Stimulated activated CD8-positive, alpha-beta memory T cell treated with anti-CD3 and anti-CD28 coated beads, Interleukin-12 subunit alpha, Interleukin-12 subunit beta, amount 100 ng/mL, for 4 hours (primary cell): ENCODE data around the gene CFAP91.

Source experiments
- DNase-seq: peaks from one replicate; pipeline ENCODE4 v3.0.0-alpha.2; 2020; ENCODE audit warnings: low read depth

CFAP91 gene

GRCh38 chr3:119702530-119703527 lies at the start of gene CFAP91:
Gene CFAP91 (plus strand): TSS chr3:119703022. CDS start chr3:119703099, 77 bp downstream.
- DNase-seq: peak; percentile 71

GRCh38 chr3:119653876-119654275 lies 48.9 kb upstream of the CFAP91 start:
- DNase-seq: no peak

GRCh38 chr3:119657887-119658702 lies 44.7 kb upstream of the CFAP91 start:
- DNase-seq: no peak

DNA sequence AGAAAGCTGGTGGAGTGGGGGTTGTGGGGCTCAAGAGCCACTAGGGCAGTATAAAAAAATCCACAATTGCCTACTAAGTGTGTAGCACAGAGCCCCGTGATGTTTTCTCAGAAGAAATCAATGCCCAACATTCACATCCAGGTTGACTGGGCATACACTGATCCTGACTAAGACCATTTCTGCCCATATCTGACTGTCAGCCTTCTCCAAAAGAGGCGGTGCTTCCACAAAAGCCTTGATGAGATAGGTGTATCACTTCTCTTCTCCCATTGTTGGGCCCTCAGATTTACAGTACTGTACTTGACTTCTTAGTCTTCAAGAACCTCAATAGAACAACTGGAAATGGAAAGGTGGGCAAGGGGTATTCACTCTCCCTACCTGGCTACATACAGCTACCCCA lies 43.8 kb upstream of the CFAP91 start:
- no peak for DNase-seq

DNA sequence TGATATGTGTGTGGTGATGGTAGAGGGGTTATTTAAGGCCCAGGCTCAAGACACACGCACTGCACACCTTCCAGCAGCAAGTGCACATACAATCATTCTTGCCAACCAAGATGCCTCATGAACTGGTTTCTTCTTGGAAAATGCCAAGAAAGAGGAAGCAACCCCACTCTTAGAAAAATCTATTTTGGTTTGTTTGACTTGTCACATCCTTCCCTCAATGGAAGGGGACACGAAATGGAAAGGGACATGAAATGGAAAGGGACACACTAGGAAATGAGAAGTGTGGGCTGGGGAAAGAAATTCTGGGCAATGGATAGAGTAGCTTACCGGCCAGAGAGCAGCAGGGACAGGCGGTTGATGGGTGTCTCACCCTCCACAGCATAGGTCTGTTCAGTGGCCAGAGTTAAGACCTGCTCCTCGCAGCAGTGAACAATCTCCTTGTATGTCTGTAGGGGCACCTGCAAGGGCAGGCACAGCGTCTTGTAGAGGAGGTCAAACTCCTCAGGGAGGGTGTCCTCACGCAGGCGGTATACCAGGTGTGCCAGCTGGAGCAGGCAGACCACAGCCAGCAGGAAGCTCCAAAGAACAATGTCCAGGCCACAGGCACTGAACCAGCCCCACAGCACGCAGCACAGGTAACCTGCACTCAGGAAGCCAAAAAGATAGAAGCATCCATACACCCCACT lies 43.1 kb upstream of the CFAP91 start:
- DNase-seq: no peak

- no peak for DNase-seq
Measured at GRCh38 chr3:119660474-119661440, 42.1 kb upstream of the CFAP91 start, which contains the start of gene POPDC2. Gene POPDC2 (minus strand): TSS chr3:119660589. CDS start chr3:119660423, 166 bp downstream.

DNA sequence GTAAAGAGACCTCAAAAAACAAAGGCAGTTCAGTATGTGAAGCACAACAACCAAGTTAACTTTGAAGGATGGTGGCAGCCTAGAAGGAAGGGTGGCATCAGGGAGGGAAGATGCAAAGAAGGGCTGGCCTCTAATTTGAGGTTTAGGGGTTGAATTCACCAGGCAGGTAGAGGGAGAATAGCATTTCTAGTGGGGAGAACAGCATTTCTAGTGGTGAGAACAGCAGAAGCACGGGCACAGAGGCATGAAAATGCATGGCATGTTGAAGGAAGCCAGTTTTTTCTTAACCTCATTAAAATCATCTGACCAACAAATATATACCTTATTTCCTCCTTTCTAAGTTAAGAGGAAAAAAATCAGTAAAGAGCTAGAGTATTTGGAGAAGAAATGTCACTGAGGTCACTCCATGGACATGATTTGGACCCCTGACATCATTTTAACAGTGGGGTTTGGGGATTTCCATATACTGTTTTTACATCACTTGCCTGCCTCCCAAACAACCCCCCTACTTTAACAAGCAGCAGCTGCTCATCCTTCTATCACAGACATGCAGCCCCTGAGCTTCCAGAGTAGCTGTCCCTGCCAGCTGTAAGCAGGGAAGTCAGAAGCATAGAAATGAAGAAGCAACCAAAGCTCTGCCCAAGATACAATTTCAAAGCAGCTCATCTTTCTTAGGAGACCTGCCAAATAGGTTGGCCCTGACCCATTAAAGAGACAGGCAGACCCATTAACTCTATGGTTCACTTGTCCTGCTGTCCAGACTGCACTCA lies 40.0 kb upstream of the CFAP91 start:
- no peak for DNase-seq

- DNase-seq: no peak
Measured at GRCh38 chr3:119663885-119664284, 38.9 kb upstream of the CFAP91 start.

DNA sequence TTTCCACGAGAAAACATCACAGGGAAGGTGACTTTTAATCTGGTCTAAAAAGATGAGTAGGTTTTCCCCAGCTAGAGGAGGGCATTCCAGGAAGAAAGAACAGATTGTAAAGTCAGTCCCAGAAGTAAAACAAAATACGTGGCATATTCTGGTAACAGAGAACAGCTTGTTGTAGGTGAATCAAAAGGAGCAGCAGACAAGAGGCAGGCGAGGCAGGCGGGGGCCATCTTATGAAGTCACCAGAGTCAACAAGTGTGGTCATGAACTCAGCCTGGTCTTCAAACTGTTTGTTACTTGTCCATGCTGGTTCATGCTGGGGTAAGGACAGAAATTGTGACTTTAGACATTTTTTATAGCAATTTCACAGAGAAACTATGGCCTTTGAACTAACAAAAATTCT lies 38.5 kb upstream of the CFAP91 start:
- no peak for DNase-seq

DNA sequence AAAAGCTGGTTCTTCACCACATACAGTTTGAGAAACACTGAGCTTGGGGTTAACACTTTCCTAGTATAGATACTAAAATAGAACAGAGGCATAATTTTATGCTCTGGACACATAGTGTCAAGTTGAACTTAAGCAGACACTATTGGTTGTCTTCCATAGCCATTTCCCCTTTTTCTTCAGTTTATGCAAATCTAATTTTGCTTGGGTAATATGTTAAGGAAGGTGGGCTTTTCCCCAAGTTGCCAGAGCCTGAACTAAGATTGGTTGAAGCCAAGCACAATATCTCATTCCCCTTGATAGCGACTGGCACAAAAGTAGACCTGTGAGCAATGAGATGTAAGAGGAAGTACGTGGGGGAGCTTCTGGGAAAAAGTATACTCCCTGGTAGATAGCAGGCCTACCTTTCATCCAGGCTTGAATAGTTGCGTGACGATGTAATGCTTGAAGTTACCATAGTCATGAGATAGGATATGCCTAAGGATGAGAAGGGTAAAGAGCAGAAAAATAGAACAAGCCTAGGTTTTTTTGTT lies 37.9 kb upstream of the CFAP91 start:
- no peak for DNase-seq

GRCh38 chr3:119665954-119666559 lies 36.8 kb upstream of the CFAP91 start:
- DNase-seq: no peak

- no peak for DNase-seq
Measured at GRCh38 chr3:119669906-119670570, 32.8 kb upstream of the CFAP91 start.

- DNase-seq: no peak
Measured at GRCh38 chr3:119672776-119673175, 30.0 kb upstream of the CFAP91 start.

GRCh38 chr3:119673875-119674274 lies 28.9 kb upstream of the CFAP91 start:
- no peak for DNase-seq

DNA sequence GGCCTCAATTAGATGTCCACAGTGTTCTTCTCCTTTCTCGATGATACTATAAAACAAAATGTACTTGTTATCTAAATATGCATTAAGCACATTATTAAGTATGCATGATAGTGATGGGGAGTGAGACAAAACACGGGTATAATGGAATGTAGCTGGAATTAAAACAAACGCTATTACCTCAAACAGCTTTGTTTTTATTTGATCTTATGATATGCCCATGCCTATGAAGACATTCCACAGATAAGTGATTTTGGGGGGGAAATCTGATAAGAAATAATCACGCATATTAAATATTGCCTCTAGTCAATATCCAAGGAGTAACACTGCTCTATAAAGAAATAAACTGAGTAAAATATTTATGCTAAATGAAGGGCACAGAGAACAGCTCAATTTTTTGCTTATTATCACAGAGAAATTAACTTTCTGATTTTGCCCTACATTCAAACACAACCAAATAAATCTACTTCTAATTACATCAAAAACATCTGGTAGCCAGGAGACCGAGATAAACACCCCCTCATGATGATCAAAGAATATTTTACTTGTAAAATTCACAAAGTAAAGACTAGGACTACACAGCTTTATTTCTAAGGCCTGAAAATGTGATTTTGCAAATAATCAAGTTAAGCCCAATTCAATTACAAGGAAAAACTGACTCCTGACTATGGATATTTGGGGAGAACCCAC lies 27.5 kb upstream of the CFAP91 start:
- DNase-seq: no peak

GRCh38 chr3:119676020-119676419 lies 26.8 kb upstream of the CFAP91 start:
- DNase-seq: no peak

GRCh38 chr3:119676771-119677640 lies 25.8 kb upstream of the CFAP91 start, which contains the start of gene COX17:
Gene COX17 (minus strand): TSS chr3:119677406. CDS start chr3:119677310, 96 bp downstream.
- DNase-seq: peak; percentile 90
